ENCODE results near the gene PRSS50.

GRCh38 chr3:46680298-46680826 lies 37.3 kb downstream of the PRSS50 start:
- TF ChIP-seq CTCF (IDR thresholded peaks at IDR 0.05; ENCODE audit: borderline replicate concordance, extremely low read depth, low read length, poor library complexity, severe bottlenecking) (no peak), EZH2 (IDR thresholded peaks at IDR 0.05; ENCODE audit: borderline replicate concordance, low read depth, low read length, severe bottlenecking) (no peak)
